Loucy (cell line): ENCODE results near the gene KRT1.

ENCODE experiments used
- H2AFZ ChIP-seq: fragments of 200-600 bp; sonication (generic); 2 replicates; pipeline ENCODE4 v1.6.0; 2016; ENCODE audit warnings: antibody characterized with exemption, mild to moderate bottlenecking, low read length, moderate library complexity
- H3F3A ChIP-seq: fragments of 200-600 bp; 2 replicates; pipeline ENCODE4 v1.6.0; 2016; ENCODE audit warnings: antibody characterized with exemption, low read depth, mild to moderate bottlenecking
- H3K27me3 ChIP-seq: fragments of 200-600 bp; sonication (generic); 2 replicates; pipeline ENCODE4 v1.6.1; 2014; ENCODE audit warnings: low read length, mild to moderate bottlenecking; ENCODE audit not compliant: insufficient read depth, poor library complexity, severe bottlenecking
- H3K36me3 ChIP-seq: fragments of 200-600 bp; sonication (generic); 2 replicates; pipeline ENCODE4 v1.6.1; 2016; ENCODE audit warnings: low read length; ENCODE audit not compliant: insufficient read depth
- H3K4me1 ChIP-seq: fragments of 200-600 bp; sonication (generic); 2 replicates; pipeline ENCODE4 v1.5.1; 2014; ENCODE audit warnings: low read length, mild to moderate bottlenecking; ENCODE audit not compliant: insufficient read depth, poor library complexity, severe bottlenecking
- H3K4me2 ChIP-seq: fragments of 200-600 bp; sonication (generic); 2 replicates; pipeline ENCODE4 v1.6.0; 2014; ENCODE audit warnings: antibody characterized with exemption, low read length, low read depth, mild to moderate bottlenecking; ENCODE audit not compliant: poor library complexity, severe bottlenecking
- H3K4me3 ChIP-seq: fragments of 200-600 bp; sonication (generic); 2 replicates; pipeline ENCODE4 v1.5.1; 2014; ENCODE audit warnings: low read length, mild to moderate bottlenecking, mixed read lengths; ENCODE audit not compliant: poor library complexity, severe bottlenecking
- H3K79me2 ChIP-seq: fragments of 200-600 bp; sonication (generic); 2 replicates; pipeline ENCODE4 v1.6.1; 2014; ENCODE audit warnings: low read length; ENCODE audit not compliant: insufficient read depth
- H3K9ac ChIP-seq: fragments of 200-600 bp; sonication (generic); 2 replicates; pipeline ENCODE4 v1.6.0; 2014; ENCODE audit warnings: mild to moderate bottlenecking, low read depth, low read length, moderate library complexity; ENCODE audit not compliant: poor library complexity, severe bottlenecking
- H3K9me2 ChIP-seq: fragments of 200-600 bp; sonication (generic); replicated peaks from 2 replicates; pipeline ENCODE4 v1.6.1; 2016; ENCODE audit warnings: low read depth, low read length, mixed read lengths
- H3K9me3 ChIP-seq: fragments of 200-600 bp; sonication (generic); 2 replicates; pipeline ENCODE4 v1.6.1; 2014; ENCODE audit warnings: mild to moderate bottlenecking, antibody characterized with exemption, low read length, low read depth; ENCODE audit not compliant: insufficient read depth
- H4K20me1 ChIP-seq: fragments of 200-600 bp; sonication (generic); 2 replicates; pipeline ENCODE4 v1.6.0; 2014; ENCODE audit warnings: antibody characterized with exemption, low read length, mild to moderate bottlenecking; ENCODE audit not compliant: insufficient read depth, poor library complexity, severe bottlenecking
- CTCF ChIP-seq: fragments of 200-600 bp; sonication (generic); conservative IDR thresholded peaks from 2 replicates; pipeline ENCODE4 v1.5.1; 2014; ENCODE audit warnings: mild to moderate bottlenecking, antibody characterized with exemption, low read length
- EZH2phosphoT487 ChIP-seq: fragments of 200-600 bp; IDR thresholded peaks from 2 replicates; pipeline ENCODE4 v1.6.1; 2018; ENCODE audit warnings: antibody characterized with exemption, mild to moderate bottlenecking, moderate library complexity, borderline replicate concordance

KRT1 gene

GRCh38 chr12:52701281-52701680 lies 21.1 kb upstream of the KRT1 start:
- H3K79me2 ChIP-seq = no peaks in the 10 kb centered on the region
- H3K9me3 ChIP-seq = no peaks in the 10 kb centered on the region
- H3K36me3 ChIP-seq = no peaks in the 10 kb centered on the region
- H3K9ac ChIP-seq = no peak overlapping the region
- no peak overlapping the region for H3K4me3 ChIP-seq
- no peaks in the 10 kb centered on the region for H4K20me1 ChIP-seq
- H2AFZ ChIP-seq = no peak overlapping the region
- H3F3A ChIP-seq = no peaks in the 10 kb centered on the region
- no peaks in the 10 kb centered on the region for H3K9me2 ChIP-seq
- peaks cover 10% of the 10 kb centered on the region for H3K4me1 ChIP-seq
- no peaks in the 10 kb centered on the region for H3K27me3 ChIP-seq
- H3K4me2 ChIP-seq = no peak overlapping the region
- TF ChIP-seq EZH2phosphoT487 (no peak), CTCF (no peak)

GRCh38 chr12:52699960-52700359 lies 19.8 kb upstream of the KRT1 start:
- H3K4me3 ChIP-seq = no peak overlapping the region
- no peak overlapping the region for H3K9ac ChIP-seq
- no peaks in the 10 kb centered on the region for H3K9me2 ChIP-seq
- H2AFZ ChIP-seq = no peak overlapping the region
- no peaks in the 10 kb centered on the region for H3K36me3 ChIP-seq
- H3K4me1 ChIP-seq = peaks cover 10% of the 10 kb centered on the region
- H3K27me3 ChIP-seq = no peaks in the 10 kb centered on the region
- no peaks in the 10 kb centered on the region for H3F3A ChIP-seq
- no peaks in the 10 kb centered on the region for H4K20me1 ChIP-seq
- no peaks in the 10 kb centered on the region for H3K79me2 ChIP-seq
- H3K9me3 ChIP-seq = no peaks in the 10 kb centered on the region
- no peak overlapping the region for H3K4me2 ChIP-seq
- TF ChIP-seq CTCF (no peak), EZH2phosphoT487 (no peak)

- Histone ChIP-seq H3K36me3 (no peaks in the 10 kb centered on the region), H4K20me1 (no peaks in the 10 kb centered on the region), H3K4me1 (peaks cover 10% of the 10 kb centered on the region), H3K4me2 (no peak overlapping the region), H3K4me3 (no peak overlapping the region), H3F3A (no peaks in the 10 kb centered on the region), H3K79me2 (no peaks in the 10 kb centered on the region), H3K9me2 (no peaks in the 10 kb centered on the region), H3K27me3 (no peaks in the 10 kb centered on the region), H2AFZ (no peak overlapping the region), H3K9me3 (no peaks in the 10 kb centered on the region), H3K9ac (no peak overlapping the region)
- TF ChIP-seq EZH2phosphoT487 (no peak), CTCF (no peak)
Measured at GRCh38 chr12:52699373-52699772, 19.2 kb upstream of the KRT1 start.
